ENCODE data around the gene C12orf42.

Gene C12orf42

GRCh38 chr12:103336940-103337339 is 158.8 kb downstream of the C12orf42 start:
- no peak for DNase-seq (ENCODE audit: low read depth)

DNA sequence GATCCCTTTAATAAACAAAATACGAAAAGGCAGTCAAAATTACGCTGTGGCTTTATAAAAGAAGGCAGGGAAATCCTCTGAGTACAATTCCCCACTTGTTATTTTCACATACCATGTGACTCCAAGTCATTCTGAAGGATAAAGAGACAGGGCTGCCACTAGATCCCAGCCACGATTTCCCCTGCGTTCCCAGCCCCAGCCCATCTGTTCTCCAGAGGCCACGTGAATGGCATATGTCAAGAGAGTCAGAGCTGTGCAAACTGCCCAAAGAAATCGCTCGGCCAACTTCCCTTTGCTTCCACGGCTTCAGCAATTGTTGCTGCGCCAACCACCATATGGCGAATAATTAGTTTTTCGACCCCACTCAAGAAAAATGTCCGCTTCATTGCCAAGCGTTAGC is 161.3 kb downstream of the C12orf42 start:
- DNase-seq (ENCODE audit: low read depth): no peak

- no peak for DNase-seq (ENCODE audit: low read depth)
Measured at GRCh38 chr12:103333676-103334075, 162.1 kb downstream of the C12orf42 start.

DNA sequence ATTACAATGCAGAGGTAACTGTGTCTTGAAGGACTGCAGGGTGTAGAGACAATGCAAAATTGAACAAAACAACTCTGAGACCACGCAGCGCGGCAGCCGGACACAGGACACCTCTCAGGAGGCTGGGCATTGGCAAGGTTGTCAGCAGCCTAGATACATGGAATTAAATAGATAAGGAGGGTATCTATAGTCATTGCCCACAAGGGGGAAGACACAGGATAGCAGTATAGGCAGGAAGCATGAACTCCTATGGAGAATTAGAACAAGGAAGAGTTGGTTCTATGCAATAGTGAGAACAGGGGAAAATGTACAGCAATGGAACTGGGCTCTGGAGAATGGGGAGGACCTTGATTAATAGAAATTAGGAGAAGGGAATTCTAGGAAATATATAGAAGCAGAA is 164.1 kb downstream of the C12orf42 start:
- no peak for DNase-seq (ENCODE audit: low read depth)

GRCh38 chr12:103330672-103331071 is 165.1 kb downstream of the C12orf42 start:
- DNase-seq (ENCODE audit: low read depth): no peak

- no peak for DNase-seq (ENCODE audit: low read depth)
Measured at GRCh38 chr12:103327676-103328075, 168.1 kb downstream of the C12orf42 start.

DNA sequence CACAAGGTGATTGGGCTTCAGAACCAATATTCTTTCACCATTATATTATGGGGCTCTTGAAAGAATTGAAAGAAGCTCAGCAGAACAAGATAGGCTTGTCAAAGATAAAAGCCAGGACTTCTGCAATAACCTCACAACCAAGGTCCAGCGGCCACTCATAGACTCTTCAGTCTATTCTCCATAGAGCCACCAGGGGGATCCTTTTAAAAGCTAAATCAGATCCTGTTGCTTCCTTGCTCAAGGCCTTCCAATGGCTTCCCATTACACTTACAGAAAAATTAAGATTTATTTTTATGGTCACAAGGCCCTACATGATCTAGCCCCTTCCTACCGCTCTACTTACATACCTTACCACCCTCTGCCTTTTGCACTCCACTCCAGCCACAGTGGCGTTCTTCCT is 169.6 kb downstream of the C12orf42 start:
- no peak for DNase-seq (ENCODE audit: low read depth)

GRCh38 chr12:103318566-103318965 is 177.2 kb downstream of the C12orf42 start:
- DNase-seq (ENCODE audit: low read depth): no peak

- DNase-seq (ENCODE audit: low read depth): no peak
Measured at GRCh38 chr12:103317220-103317619, 178.5 kb downstream of the C12orf42 start.

DNA sequence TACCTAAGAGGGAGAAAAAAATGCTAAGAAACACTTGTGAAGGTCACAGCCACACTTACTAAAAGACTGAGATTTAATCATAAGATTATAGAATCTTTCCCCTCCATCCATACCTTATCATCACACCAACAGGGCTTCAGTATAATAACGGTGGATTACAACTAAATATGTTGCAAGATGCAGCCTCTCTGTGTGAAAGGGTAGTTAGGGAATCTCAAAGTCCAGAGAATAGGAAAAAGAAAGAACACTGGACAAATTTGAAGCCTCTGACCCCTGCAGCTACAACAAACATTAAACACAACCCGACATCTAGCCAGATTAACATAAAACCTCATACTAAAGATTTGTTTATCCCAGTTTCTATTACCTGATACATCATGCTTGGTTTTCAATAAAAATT is 181.0 kb downstream of the C12orf42 start:
- DNase-seq (ENCODE audit: low read depth): no peak

GRCh38 chr12:103313894-103314293 is 181.9 kb downstream of the C12orf42 start:
- DNase-seq (ENCODE audit: low read depth): no peak

GRCh38 chr12:103312742-103313354 is 182.9 kb downstream of the C12orf42 start:
- DNase-seq (ENCODE audit: low read depth): no peak

GRCh38 chr12:103310546-103311270 is 185.1 kb downstream of the C12orf42 start:
- no peak for DNase-seq (ENCODE audit: low read depth)

- DNase-seq (ENCODE audit: low read depth): no peak
Measured at GRCh38 chr12:103308396-103308795, 187.4 kb downstream of the C12orf42 start.

DNA sequence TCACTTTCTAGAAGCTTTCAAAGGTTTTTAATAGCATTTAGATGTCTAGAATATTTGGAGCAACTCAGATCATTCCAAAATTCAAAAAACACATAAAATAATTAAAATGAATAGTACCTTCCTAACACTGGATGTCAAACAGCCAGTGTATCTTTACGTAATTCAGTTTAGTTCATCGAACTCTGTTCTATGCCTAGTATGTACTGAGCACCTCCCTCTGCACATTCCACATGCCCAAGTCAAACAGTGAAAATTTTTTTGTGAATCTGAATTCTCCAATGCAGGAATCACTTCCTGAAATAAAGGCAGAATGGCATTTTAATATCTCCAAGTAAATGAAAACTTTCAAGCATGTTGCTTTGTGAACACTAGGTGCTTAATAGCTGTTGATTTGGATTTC is 192.3 kb downstream of the C12orf42 start:
- no peak for DNase-seq (ENCODE audit: low read depth)

DNA sequence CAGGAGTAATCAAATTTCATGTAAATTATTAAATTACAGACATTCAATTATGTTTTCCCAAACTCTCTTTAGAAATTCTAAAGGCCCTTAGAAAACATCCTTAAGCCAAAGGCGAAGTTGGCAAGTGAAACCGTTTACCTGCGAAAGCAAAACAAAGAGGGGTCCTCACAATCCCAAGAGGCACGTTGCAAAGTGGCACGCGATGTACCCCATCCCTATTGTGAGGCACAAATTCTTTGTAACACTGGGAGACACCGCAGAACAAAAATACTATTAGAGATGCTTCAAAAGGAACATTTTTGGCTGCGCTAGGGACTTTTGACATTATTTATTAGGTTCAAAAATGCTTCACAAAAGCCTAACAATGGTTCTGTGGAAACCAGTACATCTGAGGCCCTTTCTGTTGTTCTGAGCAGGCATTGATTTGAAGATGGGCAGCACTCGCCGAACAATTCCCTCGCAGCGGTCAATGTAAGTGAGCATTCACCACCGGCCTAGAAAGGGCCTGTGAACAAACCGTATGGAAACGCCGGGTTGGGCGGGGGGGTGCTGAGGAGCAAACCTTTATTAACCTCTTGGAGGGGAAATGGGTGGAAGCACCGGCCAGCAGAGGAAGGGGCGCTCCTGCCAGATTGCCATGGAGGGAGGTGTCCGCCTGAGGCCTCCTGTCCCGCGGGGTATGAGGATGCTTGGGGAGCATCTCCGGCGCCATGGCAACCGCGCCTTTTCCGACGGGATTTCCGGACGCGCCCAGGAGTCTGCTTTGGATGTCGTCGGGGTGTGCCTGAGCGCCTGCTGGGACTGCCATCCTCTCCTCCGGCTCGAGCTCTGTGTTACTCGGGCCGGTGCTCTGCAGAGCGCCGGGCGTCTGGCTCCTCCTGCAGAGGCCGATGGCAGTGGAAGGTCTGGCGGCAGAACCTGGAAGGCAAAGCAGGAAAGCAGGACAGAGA is 193.9 kb downstream of the C12orf42 start:
- DNase-seq (ENCODE audit: low read depth): no peak

- no peak for DNase-seq (ENCODE audit: low read depth)
Measured at GRCh38 chr12:103288016-103288415, 207.8 kb downstream of the C12orf42 start.

DNA sequence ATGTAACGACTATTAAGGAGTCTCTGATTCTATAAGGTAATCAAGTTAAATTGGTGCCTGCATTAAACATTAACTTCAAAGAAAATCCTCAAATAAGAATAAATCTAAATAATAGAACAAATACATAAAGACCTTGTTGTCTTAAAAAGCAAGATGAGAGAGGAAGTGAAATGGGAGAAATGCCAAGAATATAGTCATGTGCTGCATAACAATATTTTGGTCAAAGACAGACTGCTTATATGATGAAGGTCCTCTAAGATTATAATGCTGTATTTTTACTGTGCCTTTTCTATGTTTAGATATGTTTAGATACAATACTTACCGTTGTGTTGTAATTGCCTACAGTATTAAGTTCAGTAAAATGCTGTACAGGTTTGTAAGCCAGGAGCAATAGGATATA is 213.6 kb downstream of the C12orf42 start:
- DNase-seq (ENCODE audit: low read depth): no peak

DNA sequence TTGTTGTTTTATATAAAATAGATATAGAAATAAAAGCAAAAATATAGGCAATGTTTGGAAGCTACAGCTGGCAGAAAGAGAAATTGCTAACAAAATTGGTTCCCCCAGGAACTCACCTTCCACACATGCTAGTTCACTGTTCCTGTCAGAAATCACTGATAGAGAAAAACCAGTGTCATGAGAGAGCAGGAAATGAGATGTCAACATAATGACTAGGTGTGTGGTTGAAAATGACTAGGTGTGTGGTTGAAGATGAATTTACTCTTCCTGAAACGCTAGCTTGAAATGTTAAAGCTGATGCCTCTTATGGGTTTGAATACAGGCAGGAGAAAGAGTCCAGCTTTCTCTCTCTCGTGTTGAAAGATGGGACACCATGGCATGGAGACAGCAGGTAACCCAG is 216.3 kb downstream of the C12orf42 start:
- no peak for DNase-seq (ENCODE audit: low read depth)

GRCh38 chr12:103278329-103278728 is 217.4 kb downstream of the C12orf42 start:
- no peak for DNase-seq (ENCODE audit: low read depth)

- no peak for DNase-seq (ENCODE audit: low read depth)
Measured at GRCh38 chr12:103273645-103274044, 222.1 kb downstream of the C12orf42 start.

- DNase-seq (ENCODE audit: low read depth): no peak
Measured at GRCh38 chr12:103272949-103273348, 222.8 kb downstream of the C12orf42 start.

GRCh38 chr12:103269946-103270345 is 225.8 kb downstream of the C12orf42 start:
- DNase-seq (ENCODE audit: low read depth): no peak
